GM15510 (cell line): Measurements from ENCODE around the gene TSC22D3.

ENCODE experiments used
- POLR2A ChIP-seq: IDR thresholded peaks from 3 replicates; pipeline ENCODE4 v1.6.1; 2011; ENCODE audit warnings: borderline replicate concordance; ENCODE audit not compliant: insufficient read length; ENCODE audit errors: extremely low read depth

Gene TSC22D3

DNA sequence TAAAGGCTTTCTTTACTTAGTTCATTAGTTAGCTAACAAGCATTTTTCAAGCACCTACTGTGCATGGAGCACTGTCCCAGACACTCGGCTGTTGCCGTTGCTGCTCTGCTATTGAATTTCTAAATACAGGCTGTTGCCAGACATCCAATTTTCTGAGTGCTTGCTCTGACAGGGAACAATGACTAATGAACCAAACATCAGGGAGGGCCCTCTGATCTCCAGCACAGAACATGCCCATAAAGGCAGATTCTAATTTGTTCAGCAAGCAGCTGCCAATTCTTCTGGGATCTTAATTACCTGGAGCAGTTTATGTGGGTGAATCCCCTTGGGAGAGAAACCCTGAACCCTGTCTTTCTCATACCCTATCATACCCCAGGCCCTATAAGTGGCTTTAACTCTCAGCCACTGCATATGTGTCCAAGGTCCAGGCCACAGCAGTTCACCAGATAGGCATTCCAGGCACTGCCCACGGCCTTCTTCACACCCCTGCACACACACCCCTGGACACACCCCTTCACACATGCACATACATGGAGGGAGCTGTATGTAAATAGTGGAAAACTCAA is 27.9 kb downstream of the TSC22D3 start:
- TF ChIP-seq POLR2A: no peak

DNA sequence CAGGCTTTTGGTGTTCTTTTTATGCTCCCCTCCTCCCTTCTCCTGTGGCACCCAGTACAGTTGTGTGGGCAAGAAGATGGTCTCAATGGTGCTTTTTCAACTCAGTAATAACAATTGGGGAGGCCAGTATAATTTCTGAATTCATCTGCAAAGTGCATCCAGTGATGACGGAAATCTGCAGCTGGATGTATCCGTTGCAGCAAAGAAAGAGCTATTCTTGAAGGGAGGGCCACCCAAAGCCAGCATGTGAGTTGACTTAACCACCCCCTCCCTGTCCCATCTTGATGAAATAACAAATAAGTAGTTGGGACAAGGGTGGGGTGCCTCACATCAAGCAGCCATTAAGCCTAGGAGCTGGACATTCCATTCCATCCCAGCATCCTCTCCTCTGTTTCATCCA is 30.7 kb downstream of the TSC22D3 start:
- TF ChIP-seq POLR2A: no peak

DNA sequence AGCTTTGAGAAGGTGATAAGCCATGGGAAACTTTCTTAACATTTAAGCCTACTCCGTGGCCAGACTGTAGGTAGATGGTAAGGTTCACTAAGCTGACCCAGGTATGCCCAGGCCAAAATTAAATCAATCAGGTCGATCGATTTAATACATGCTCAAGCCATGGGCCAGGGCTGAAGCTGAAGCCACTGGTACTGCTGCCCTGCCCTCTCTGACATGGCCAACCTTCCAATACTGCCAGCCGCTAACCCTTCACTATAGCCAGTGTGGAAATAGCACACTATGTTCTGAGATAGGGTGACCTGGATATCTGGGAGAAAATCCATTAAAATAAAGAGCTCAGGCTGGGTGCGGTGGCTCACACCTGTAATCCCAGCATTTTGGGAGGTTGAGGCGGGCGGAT is 31.6 kb downstream of the TSC22D3 start:
- TF ChIP-seq POLR2A: no peak

DNA sequence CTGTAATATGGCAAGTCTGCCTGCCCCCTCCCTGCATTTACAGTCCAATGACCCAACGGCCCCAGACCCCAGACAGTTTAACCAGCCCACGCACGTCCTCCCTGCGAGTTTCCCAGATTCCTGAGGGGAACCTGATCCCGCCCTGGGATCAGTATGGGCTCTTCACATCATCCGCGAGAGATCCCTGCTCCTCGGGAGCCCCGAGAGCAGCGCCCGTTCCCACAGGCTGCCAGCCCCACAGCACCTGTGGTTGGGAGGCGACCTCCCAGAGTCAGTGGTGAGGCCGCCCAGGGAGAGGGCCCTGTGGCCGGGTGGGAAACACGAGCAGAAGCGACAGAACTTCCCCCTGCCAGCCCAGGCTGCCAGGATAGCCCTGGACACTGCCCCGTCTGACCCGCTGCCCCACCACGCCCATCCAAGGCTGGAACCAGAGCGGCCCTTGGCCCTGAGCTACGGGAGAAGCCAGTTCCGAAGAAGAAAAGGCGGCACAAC is 32.8 kb downstream of the TSC22D3 start:
- TF ChIP-seq POLR2A: no peak

DNA sequence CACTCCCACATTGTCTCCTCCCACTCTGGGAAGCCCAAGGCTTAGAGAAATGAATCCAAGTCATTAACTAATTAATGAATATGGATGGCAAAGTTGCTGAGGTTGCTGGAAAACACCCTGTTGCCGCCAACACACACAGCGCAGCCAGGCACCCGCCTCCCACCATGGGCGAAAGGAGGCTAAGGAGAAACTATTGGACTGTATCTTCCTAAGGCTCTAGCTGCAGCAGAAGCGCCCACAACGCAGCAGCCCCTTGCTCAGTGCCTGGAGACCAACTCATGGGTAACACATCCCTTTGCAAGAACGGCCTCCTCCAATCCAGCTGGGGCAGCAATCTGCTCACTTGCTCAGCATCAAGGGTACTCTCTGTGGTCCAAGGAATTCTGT is 34.2 kb downstream of the TSC22D3 start:
- TF ChIP-seq POLR2A: no peak

DNA sequence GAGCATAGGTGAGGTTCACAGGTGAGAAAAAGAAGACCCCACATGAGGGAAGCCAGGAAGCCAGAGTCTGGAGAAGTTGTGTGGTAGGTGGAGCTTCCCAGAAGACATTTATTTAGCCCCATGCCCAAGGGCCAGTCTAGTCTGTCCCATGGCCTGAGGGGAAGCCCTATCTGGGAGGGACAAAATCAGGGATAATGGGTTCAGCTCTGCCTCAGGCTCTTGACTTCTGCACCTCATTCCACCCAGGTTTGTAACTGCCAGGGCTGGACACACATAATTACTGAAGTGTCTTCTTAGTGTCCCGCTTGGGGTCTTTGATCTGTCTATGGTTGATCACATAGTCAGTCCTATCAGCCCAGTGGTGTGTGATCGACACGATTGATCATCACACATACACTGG is 36.0 kb downstream of the TSC22D3 start:
- no peak for TF ChIP-seq POLR2A

DNA sequence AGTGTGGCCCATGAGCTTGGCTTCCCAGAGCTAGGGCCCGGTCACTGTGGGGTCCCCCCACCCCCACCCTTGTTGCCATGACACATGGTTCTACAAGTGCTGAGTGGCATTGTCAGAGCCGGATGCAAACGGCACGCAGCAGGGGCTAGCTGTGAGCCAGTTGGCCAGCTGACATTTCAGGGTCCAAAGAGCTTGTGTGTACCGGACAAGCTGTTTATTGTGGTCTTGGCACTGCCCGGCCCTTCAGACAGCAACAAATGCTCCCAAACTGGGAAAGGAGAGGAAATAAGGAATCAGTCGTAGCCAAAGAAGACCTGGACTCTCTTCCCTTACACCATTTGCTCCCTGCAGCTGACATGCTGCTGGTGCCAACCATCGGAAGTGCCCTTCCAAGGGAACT is 36.8 kb downstream of the TSC22D3 start:
- no peak for TF ChIP-seq POLR2A

DNA sequence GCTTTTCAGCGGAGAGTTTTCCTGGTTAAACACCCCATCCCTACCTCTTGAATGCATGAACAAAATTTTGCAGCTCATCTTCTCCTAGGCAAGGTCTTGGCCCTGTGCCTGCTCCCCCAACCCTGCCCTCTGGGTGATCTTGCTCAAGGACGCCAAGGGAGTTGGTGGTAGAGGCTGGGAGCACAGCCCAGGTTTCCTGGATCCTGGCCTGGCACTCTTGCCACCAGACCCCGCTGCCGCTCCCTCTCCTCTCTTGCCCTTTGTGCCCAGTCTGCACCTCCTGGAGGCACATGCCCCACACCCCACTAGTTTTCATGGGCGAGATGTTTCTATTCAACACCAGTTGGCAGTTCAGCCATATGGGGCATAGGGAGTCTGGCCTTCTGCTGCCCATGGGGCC is 37.3 kb downstream of the TSC22D3 start:
- no peak for TF ChIP-seq POLR2A

DNA sequence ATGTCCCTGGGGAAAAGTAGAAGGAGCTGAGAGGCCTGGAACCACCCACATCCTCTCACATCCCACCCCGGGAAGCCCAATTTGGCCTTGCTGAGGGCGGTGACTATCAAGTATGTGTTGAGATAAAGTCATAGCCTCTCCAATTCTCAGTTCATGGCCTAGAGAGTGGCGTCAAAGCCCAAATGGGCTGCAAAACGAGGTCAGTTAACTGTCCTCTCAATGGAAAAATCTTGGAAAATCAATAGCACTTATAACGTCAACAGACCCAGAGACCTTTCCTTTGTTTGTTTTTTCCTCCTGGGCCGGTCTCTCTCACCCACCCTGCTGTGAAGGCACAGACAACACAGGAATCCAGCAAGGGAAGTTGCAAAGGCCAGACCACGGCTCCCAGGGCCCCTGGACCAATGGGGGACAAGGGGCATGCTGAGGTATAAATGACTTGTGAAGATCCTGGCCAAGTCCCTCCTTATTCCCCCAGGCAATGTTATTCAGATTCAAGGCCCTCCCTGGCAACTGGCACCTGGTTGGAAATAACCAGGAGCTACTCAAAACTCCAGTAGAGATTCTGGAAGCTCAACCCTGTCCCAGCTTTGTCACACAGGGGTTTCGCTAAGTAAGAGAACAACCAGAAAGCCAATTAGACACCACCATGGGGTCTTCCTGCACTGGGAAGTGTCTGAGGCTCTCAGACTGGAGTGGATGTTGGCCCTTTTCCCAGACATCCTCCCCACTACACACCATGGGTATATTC is 38.6 kb downstream of the TSC22D3 start:
- TF ChIP-seq POLR2A: no peak

DNA sequence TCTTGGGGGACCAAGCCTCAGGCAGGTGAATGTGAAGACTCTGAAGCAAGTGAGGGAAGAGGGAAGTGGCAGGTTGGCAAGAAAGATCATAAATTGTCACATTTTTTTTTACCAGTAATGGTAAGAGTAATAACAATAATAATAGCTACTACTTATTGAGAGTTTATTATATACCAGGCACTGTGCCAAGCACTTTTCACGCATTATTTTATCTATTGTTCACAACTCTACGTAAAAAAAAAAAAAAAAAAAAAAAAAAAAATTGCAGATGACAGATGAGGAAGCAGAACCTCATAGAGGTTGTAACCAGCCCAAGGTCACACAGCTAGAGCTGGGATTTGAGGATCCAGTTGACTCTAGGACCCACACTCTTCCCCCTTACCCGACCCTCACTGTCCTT is 40.9 kb downstream of the TSC22D3 start:
- no peak for TF ChIP-seq POLR2A

DNA sequence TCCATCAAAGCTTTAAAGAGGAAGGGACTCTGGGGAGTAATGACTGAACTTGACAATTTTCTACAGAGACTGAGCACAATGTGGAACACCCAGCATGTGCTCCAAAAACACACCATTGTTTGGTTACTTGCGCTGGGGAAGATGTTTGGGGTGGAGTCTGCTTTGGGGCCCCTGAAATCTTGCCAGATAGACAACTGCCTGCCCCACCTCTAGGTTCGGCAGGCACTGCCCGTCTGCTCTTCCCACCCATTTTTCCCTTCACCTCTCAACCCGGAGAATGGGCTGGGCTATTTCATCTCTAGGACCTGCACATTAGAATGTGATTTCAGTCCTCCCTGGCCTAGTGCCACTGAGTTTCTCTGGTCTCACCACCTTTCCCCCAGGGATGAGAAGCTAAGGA is 41.9 kb downstream of the TSC22D3 start:
- TF ChIP-seq POLR2A: no peak

DNA sequence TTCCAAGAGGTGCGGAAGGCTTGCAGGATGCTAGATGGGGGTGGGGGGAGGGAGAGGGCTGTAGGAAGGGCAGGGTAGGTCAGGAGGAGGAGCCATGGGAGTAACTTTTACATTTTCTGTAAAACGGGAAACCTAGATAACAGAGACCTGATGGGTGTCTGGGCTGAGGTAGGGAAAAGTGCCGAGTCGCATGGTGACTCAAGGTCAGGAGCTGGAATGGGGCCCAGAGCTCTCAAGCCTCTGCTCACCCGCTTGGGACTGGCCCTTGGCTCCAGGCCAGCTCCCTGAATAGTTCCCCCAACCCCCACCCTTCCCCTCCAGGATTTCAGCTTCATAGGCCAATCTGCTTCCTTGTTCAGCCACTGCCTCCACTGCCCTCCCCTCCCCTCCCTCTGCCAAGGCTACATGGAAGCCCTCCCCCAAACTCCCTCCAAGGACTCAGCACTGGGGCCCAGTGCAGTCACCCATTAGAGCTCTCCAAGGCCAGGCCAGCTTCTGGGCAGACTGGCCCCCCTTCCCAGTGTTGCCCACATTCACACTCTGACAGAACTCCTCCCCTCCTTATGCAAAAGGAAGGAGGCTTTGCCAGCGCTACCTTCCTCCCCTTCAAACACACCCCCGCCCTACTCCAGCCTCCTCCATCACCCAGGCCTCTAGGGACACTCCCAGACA is 43.6 kb downstream of the TSC22D3 start:
- TF ChIP-seq POLR2A: no peak

DNA sequence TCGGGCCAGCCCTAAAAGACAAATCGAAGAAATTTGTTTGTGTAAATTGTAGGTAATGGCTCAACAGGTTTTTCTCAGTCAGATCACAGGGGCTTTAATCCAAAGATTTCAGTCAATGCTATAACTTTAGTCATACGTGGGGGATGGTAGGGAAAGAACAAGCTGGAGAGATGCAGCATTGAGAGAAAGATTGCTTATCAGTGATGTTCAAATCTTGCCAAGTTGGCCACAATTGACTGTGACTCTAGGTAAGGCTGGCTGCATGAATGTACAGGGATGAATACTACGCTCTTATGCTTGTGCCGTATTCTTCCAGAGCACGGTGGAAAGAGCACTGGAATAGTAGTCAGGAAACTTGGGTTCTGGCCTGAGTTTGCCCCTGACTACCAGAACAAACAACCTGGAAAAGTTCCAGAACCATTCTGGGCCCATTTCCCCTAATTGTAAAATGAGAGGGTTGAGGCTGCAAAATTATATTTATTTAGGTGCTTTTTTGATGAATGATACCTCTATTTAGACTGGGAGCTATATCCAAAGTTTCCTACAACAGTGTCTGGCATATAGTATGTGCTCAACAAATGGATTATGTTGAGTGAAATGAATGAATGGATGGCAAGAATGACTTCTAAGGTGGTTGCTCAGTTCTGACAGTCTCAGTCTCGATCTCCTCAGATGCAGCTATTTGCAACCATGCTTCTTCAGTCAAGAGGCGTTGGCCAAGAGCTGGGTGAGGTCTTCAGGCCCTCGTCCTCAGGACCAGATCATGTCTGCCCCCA is 44.4 kb downstream of the TSC22D3 start:
- TF ChIP-seq POLR2A: no peak

DNA sequence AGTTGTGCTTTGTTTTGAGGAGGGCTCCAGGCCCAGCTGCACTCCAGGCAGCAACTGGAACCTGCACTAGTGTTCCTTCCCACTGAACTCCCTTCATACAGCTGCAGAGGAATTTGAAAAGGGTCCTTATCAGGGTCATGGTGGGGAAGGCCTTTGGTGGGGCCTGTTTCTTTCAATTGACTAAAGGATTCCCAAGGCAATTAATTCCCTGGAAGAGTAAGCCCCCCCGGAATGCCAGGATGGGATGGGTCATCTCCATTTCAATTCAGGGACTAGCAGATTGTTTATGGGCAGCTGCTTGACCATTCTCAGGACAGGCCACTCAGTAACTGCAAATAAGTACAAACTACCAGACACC is 45.3 kb downstream of the TSC22D3 start:
- no peak for TF ChIP-seq POLR2A

DNA sequence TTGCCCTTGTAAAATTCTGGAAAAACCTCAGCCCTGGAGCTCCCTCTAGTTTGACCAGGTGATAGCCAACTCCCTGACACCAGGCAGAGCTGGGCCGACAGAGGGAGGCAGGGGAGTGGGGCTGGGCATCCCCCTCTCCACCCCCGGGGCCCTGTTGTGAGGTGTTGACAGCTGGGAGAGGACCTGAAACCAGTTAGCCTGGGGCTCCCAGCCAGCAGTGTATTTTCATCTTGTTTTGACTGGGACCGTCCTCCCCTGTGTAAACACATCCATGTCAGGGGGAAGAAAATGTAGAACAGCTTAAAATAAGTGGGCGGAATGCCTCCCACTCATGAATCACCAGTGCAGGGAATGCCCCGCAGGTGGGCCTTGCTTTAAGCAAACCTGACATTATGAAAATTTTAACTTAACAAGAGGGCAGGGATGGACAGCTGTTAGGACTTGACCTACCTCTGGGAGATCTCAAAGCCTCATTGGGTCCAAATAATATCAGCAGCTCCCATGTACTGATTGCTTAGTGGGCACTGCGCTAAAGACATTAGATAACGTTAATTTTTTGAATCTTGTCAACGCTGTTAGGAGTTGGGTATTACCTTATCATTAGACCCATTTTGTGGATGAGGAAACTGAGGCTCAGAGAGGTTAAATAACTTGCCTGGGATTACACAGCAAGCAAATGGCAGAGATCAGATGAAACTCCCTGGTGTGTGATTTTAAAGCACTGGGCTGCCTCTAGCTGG is 45.9 kb downstream of the TSC22D3 start:
- no peak for TF ChIP-seq POLR2A

DNA sequence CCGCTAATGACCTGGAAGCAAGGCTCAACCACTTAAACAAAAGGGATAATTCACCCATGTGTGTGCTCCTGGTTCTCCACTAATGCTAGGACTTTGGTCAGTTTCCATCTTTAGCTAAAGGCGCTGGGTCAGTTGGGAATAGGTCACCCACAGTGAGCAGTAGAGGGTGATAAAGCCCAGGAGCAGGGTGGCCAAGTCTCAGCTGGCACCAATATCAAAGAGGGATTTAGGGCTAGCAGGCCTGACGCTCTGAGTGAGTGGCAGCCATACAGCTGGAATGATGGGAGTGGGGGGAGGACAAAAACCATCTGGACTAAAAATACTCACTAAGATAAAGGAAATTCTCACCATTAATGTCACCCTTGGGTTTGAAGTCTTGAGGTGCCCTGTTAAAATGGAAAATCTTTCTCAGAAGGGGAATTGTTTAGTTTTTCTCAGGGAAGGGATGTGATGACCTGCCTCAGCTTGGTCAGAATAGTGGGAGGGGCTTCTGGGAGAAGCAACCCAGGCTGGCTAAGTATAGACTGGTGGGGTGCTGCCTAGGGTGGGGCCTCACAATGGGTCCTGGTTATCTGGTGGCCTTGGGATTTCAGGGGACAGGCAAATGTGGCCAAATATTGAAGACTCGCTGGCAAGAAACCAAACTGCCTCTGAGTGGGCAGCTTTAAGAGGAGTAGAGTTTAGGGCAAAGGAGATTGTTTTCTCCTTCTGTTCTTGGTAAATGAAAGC is 47.1 kb downstream of the TSC22D3 start:
- TF ChIP-seq POLR2A: no peak
